HEK293 (cell line): Measurements from ENCODE around the gene SMIM1.

ENCODE experiments used
- CTCF ChIA-PET: fragments of 350-600 bp; formaldehyde crosslinking; extraction: SDS; loops from one replicate; lab custom pipeline; 2021; ENCODE audit warnings: antibody characterized with exemption; lab: Yijun Ruan, JAX
- POLR2A ChIA-PET: fragments of 300-600 bp; formaldehyde crosslinking; extraction: SDS; loops from one replicate; lab custom pipeline; 2020; ENCODE audit warnings: antibody characterized with exemption, inconsistent platforms; lab: Yijun Ruan, JAX
- H3K27ac ChIP-seq: fragments of 200-500 bp; sonication (Bioruptor generic); 2 replicates; pipeline ENCODE4 v1.5.1; 2014; ENCODE audit warnings: low read depth, low read length, control low read depth, inconsistent platforms; ENCODE audit errors: extremely low read depth
- H3K36me3 ChIP-seq, 2 experiments: fragments of 200-500 bp in 1 of 2; sonication (Bioruptor generic) in 1 of 2; 1 replicate in 1 of 2; 2 replicates in 1 of 2; pipeline ENCODE4 v1.5.1; 2014 to 2017; ENCODE audit warnings: inconsistent platforms in 2 of 2, low read length in 2 of 2; ENCODE audit not compliant: control insufficient read depth in 2 of 2, insufficient read depth in 1 of 2
- H3K4me1 ChIP-seq: fragments of 200-500 bp; sonication (Bioruptor generic); 2 replicates; pipeline ENCODE4 v1.5.1; 2014; ENCODE audit warnings: mild to moderate bottlenecking, low read length, inconsistent platforms; ENCODE audit not compliant: control insufficient read depth, insufficient read depth
- H3K4me3 ChIP-seq: 2 replicates; pipeline ENCODE4 v1.5.1; 2011; ENCODE audit warnings: low read depth, mild to moderate bottlenecking, control low read depth, low read length, moderate library complexity
- H3K9me3 ChIP-seq: fragments of 200-500 bp; sonication (Bioruptor generic); 2 replicates; pipeline ENCODE4 v1.5.1; 2014; ENCODE audit warnings: low read depth, low read length, inconsistent platforms; ENCODE audit not compliant: control insufficient read depth, insufficient read depth
- BCL11B ChIP-seq: fragments of 450-650 bp; formaldehyde crosslinking; IDR thresholded peaks from 2 replicates; pipeline ENCODE4 v1.5.1; 2016; ENCODE audit warnings: low read depth, missing biosample characterization, missing genetic modification characterization
- FEZF1 ChIP-seq: fragments of 450-650 bp; formaldehyde crosslinking; IDR thresholded peaks from 2 replicates; pipeline ENCODE4 v1.5.1; 2016; ENCODE audit warnings: missing biosample characterization, missing genetic modification characterization
- GLI2 ChIP-seq: fragments of 450-650 bp; formaldehyde crosslinking; IDR thresholded peaks from 2 replicates; pipeline ENCODE4; 2017; ENCODE audit warnings: missing biosample characterization, missing genetic modification characterization, low read depth, borderline replicate concordance
- GLIS2 ChIP-seq: fragments of 450-650 bp; formaldehyde crosslinking; IDR thresholded peaks from 2 replicates; pipeline ENCODE4 v1.5.1; 2016; ENCODE audit warnings: missing biosample characterization, missing genetic modification characterization
- KLF10 ChIP-seq: fragments of 450-650 bp; IDR thresholded peaks from 2 replicates; pipeline ENCODE4 v1.5.1; 2018; ENCODE audit warnings: missing biosample characterization, mild to moderate bottlenecking, missing genetic modification characterization
- KLF7 ChIP-seq: fragments of 450-650 bp; formaldehyde crosslinking; IDR thresholded peaks from 2 replicates; pipeline ENCODE4 v1.5.1; 2016; ENCODE audit warnings: missing biosample characterization, missing genetic modification characterization, borderline replicate concordance
- TRIM28 ChIP-seq: IDR thresholded peaks from 2 replicates; pipeline ENCODE4 v1.6.1; 2011; ENCODE audit warnings: low read length, control low read depth, borderline replicate concordance
- ZBTB20 ChIP-seq: fragments of 450-650 bp; formaldehyde crosslinking; IDR thresholded peaks from 2 replicates; pipeline ENCODE4 v1.5.1; 2016; ENCODE audit warnings: missing biosample characterization, missing genetic modification characterization
- ZEB2 ChIP-seq: fragments of 450-650 bp; formaldehyde crosslinking; IDR thresholded peaks from 2 replicates; pipeline ENCODE4 v1.5.1; 2016; ENCODE audit warnings: missing biosample characterization, missing genetic modification characterization
- ZFHX2 ChIP-seq: fragments of 450-650 bp; formaldehyde crosslinking; conservative IDR thresholded peaks from 2 replicates; pipeline ENCODE4 v1.5.1; 2016; ENCODE audit warnings: missing biosample characterization, missing genetic modification characterization
- ZNF132 ChIP-seq: fragments of 450-650 bp; formaldehyde crosslinking; IDR thresholded peaks from 2 replicates; pipeline ENCODE4 v1.5.1; 2017; ENCODE audit warnings: missing biosample characterization, missing genetic modification characterization, borderline replicate concordance
- ZNF335 ChIP-seq: fragments of 450-650 bp; formaldehyde crosslinking; conservative IDR thresholded peaks from 2 replicates; pipeline ENCODE4 v1.5.1; 2016; ENCODE audit warnings: missing biosample characterization, missing genetic modification characterization
- ZNF423 ChIP-seq: fragments of 450-650 bp; formaldehyde crosslinking; IDR thresholded peaks from 2 replicates; pipeline ENCODE4 v1.5.1; 2016; ENCODE audit warnings: missing biosample characterization, missing genetic modification characterization
- ZNF433 ChIP-seq: fragments of 450-650 bp; formaldehyde crosslinking; IDR thresholded peaks from 2 replicates; pipeline ENCODE4 v1.5.1; 2016; ENCODE audit warnings: missing biosample characterization, missing genetic modification characterization, low read depth
- ZNF549 ChIP-seq: fragments of 450-650 bp; IDR thresholded peaks from 2 replicates; pipeline ENCODE4 v1.5.1; 2018; ENCODE audit warnings: missing biosample characterization, missing genetic modification characterization, mild to moderate bottlenecking, inconsistent platforms, moderate library complexity
- ZNF768 ChIP-seq: fragments of 450-650 bp; formaldehyde crosslinking; IDR thresholded peaks from 2 replicates; pipeline ENCODE4 v1.5.1; 2018; ENCODE audit warnings: missing biosample characterization, mild to moderate bottlenecking, missing genetic modification characterization
- ZNF830 ChIP-seq: fragments of 450-650 bp; IDR thresholded peaks from 2 replicates; pipeline ENCODE4 v1.5.0; 2018; ENCODE audit warnings: missing biosample characterization, missing genetic modification characterization, low read depth, mild to moderate bottlenecking, moderate library complexity
- TF ChIP-seq, protein P1 (sequence below): fragments of 450-650 bp; formaldehyde crosslinking; IDR thresholded peaks from 2 replicates; pipeline ENCODE4 v1.5.1; 2016; ENCODE audit warnings: missing biosample characterization, missing genetic modification characterization
- TF ChIP-seq, protein P2 (sequence below): fragments of 450-650 bp; formaldehyde crosslinking; IDR thresholded peaks from 2 replicates; pipeline ENCODE4 v1.5.1; 2016; ENCODE audit warnings: missing biosample characterization, missing genetic modification characterization
- TF ChIP-seq, protein P3 (sequence below): fragments of 450-650 bp; formaldehyde crosslinking; IDR thresholded peaks from 2 replicates; pipeline ENCODE4 v1.5.1; 2016; ENCODE audit warnings: missing biosample characterization, missing genetic modification characterization
- TF ChIP-seq, protein P4 (sequence below): fragments of 450-650 bp; formaldehyde crosslinking; IDR thresholded peaks from 2 replicates; pipeline ENCODE4 v1.5.1; 2016; ENCODE audit warnings: missing biosample characterization, missing genetic modification characterization
- TF ChIP-seq, protein P5 (sequence below): fragments of 450-650 bp; formaldehyde crosslinking; optimal IDR thresholded peaks from 2 replicates; pipeline ENCODE3; 2016; ENCODE audit warnings: missing biosample characterization, mild to moderate bottlenecking, missing genetic modification characterization

Gene SMIM1

DNA sequence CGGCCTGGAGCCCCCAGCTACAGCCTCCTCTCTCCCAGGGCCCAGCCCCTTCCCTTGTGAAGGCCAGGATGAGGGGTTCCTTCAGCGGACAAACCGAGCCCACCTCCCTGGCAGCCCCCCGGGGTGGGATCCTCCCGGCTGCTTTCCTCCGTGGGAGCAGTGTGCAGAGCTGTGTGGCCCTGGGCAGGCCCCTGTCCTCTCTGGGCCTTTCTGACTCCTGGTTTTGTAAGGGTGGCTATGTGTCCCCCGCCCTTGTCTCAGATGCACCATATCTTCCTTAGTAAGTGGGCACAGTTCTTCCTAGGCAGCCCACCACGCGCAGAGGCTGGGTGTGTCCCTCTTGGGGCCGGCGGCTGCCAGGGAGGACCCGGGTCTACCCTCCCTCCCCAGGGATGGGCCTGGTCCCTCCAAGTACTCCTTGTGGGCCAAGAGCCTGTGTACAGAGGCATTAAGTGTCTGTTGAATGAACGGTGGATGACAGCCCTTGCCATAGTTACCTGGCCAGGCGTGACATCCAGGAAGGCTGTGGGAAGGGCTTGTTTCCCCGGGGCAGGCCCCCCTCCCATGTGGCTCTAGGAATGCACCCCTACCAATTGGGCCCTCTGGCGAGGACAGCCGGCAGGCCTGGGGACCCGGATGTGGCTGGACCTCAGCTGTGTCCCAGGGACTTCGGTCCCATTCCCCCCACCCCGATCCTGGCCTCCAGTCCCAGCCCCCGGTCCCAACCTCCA lies 3.8 kb downstream of the SMIM1 start:
- TF ChIP-seq ZNF335 (tag by site-specific recombination) (0 out of 2 replicates have a peak, but pooled peaks have one; percentile 12), ZEB2 (no peak), ZNF132 (tag by site-specific recombination) (no peak), GLI2 (no peak), KLF7 (tag by site-specific recombination) (0 out of 2 replicates have a peak, but pooled peaks have one; percentile 3), ZBTB20 (0 out of 2 replicates have a peak, but pooled peaks have one; percentile 4), ZNF549 (tag by site-specific recombination) (no peak), ZNF768 (peak; percentile 85; the same call in 1 of the 2 replicates), KLF10 (tag by site-specific recombination) (no peak), FEZF1 (tag by site-specific recombination) (no peak)
- TF ChIP-seq, protein P1, sequence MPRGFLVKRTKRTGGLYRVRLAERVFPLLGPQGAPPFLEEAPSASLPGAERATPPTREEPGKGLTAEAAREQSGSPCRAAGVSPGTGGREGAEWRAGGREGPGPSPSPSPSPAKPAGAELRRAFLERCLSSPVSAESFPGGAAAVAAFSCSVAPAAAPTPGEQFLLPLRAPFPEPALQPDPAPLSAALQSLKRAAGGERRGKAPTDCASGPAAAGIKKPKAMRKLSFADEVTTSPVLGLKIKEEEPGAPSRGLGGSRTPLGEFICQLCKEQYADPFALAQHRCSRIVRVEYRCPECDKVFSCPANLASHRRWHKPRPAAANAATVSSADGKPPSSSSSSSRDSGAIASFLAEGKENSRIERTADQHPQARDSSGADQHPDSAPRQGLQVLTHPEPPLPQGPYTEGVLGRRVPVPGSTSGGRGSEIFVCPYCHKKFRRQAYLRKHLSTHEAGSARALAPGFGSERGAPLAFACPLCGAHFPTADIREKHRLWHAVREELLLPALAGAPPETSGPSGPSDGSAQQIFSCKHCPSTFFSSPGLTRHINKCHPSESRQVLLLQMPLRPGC (tag by site-specific recombination): no peak
- peaks cover 1 to 36% of the 10 kb centered on the region in 2 experiments for H3K36me3 ChIP-seq
- no peaks in the 10 kb centered on the region for H3K9me3 ChIP-seq
- no peaks in the 10 kb centered on the region for H3K4me1 ChIP-seq
- ChIA-PET CTCF (interaction anchor here (0.6 to 2.0 kb wide), 7 partner anchors 9 to 353 kb away, joined by 3 to 10 read pairs (median 3); no protein-coding TSS in a partner anchor), POLR2A (interaction anchor here (1.0 to 2.0 kb wide), 4 partner anchors 15 to 20 kb away, joined by 3 to 7 read pairs (median 4); partner anchors contain the start of gene LRRC47)
- no peak overlapping the region for H3K27ac ChIP-seq
- H3K4me3 ChIP-seq: no peak overlapping the region

DNA sequence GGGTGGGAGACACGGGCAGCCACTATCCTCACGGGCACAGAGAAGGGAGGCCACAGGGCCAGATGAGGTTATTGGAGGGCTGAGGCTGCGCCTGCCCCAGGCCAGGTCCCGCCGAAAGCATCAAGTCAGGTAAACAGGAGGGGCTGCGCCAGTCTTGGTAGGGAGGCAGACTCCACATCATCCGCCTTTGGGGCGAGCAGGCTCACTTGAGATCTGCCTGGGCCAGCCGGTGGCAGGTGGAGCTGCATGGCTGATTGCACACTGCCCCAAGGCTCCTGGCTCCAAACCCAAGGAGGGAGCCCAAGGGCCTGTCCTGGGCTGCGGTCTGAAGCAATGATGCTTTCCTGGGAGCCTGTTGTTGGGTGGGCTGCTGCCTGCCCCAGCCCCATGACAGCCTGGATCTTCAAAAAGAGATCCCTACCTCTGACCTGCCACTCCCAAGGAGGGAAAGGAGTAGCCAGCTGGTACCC lies 4.6 kb downstream of the SMIM1 start:
- CTCF ChIA-PET: no interaction called here
- no peaks in the 10 kb centered on the region for H3K9me3 ChIP-seq
- TF ChIP-seq, protein P2, sequence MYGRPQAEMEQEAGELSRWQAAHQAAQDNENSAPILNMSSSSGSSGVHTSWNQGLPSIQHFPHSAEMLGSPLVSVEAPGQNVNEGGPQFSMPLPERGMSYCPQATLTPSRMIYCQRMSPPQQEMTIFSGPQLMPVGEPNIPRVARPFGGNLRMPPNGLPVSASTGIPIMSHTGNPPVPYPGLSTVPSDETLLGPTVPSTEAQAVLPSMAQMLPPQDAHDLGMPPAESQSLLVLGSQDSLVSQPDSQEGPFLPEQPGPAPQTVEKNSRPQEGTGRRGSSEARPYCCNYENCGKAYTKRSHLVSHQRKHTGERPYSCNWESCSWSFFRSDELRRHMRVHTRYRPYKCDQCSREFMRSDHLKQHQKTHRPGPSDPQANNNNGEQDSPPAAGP (tag by site-specific recombination): 0 out of 2 replicates have a peak, but pooled peaks have one; percentile 15
- TF ChIP-seq, protein P3, sequence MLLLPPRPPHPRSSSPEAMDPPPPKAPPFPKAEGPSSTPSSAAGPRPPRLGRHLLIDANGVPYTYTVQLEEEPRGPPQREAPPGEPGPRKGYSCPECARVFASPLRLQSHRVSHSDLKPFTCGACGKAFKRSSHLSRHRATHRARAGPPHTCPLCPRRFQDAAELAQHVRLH (tag by site-specific recombination): no peak
- no peak overlapping the region for H3K27ac ChIP-seq
- no peaks in the 10 kb centered on the region for H3K4me1 ChIP-seq
- H3K4me3 ChIP-seq: no peak overlapping the region
- H3K36me3 ChIP-seq: peaks cover 8 to 43% of the 10 kb centered on the region in 2 experiments
- POLR2A ChIA-PET: interaction anchor here (1.0 kb wide), 1 partner anchor 19 kb away, joined by 3 read pairs; the partner anchor contains the start of gene LRRC47

DNA sequence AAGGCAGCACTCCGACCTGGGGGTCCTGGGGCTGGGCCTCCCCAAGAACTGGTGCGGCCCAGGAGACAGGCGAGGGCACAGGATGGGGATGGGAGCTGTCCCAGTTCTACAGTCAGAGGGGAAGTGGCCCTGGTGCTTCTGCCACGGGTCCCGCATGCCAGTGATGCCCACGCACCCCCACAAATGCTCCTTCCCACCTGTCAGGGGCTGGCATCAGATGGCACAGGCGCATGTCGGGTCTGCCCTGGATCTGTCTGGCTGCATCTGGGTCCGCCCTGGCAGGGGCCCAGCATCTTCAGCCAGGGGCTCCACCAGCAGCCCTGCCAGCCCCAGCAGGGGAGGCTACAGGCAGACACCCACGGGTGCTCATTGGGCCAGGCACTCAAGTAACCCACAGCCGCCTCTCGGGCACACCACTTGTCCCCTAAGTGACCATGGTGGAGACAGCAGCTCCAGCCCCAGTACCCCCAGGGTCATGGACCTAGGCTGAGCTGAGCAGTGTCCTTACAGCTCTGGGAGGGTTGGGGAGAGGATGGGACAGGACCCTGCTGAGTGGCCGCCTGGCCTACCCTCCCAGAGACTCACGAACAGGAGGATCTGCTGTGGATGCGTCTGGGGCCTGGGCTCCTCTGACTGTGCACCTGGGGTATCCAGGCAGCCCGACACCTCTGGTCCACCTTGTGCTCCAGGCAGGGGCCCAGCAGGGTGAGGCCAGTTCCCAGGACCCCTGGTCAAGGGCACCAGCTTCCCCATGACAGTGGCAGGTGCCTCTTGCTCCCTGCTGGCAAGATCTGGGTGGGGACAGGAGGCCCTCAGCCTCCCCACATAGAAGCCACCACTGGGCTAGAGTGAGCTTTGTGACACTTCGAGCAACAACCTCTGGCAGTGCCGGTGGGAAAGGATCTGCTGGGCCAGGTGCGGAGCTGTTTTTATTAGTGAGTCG lies 5.4 kb downstream of the SMIM1 start:
- Histone ChIP-seq H3K27ac (no peak overlapping the region), H3K4me1 (no peaks in the 10 kb centered on the region), H3K36me3 (peaks cover 13 to 51% of the 10 kb centered on the region in 2 experiments), H3K4me3 (no peak overlapping the region), H3K9me3 (no peaks in the 10 kb centered on the region)
- CTCF ChIA-PET: no interaction called here
- POLR2A ChIA-PET: interaction anchor here (1.0 to 1.4 kb wide), 2 partner anchors 18 kb away, joined by 3 read pairs; partner anchors contain the start of gene LRRC47
- TF ChIP-seq KLF10 (tag by site-specific recombination) (no peak), GLIS2 (tag by site-specific recombination) (0 out of 2 replicates have a peak, but pooled peaks have one; percentile 14), BCL11B (tag by site-specific recombination) (no peak), ZNF423 (tag by site-specific recombination) (peak; percentile 34; the same call in 1 of the 2 replicates), ZNF830 (tag by site-specific recombination) (no peak), ZFHX2 (tag by site-specific recombination) (0 out of 2 replicates have a peak, but pooled peaks have one; percentile 17), TRIM28 (no peak), ZNF433 (tag by site-specific recombination) (no peak)
- TF ChIP-seq, protein P4, sequence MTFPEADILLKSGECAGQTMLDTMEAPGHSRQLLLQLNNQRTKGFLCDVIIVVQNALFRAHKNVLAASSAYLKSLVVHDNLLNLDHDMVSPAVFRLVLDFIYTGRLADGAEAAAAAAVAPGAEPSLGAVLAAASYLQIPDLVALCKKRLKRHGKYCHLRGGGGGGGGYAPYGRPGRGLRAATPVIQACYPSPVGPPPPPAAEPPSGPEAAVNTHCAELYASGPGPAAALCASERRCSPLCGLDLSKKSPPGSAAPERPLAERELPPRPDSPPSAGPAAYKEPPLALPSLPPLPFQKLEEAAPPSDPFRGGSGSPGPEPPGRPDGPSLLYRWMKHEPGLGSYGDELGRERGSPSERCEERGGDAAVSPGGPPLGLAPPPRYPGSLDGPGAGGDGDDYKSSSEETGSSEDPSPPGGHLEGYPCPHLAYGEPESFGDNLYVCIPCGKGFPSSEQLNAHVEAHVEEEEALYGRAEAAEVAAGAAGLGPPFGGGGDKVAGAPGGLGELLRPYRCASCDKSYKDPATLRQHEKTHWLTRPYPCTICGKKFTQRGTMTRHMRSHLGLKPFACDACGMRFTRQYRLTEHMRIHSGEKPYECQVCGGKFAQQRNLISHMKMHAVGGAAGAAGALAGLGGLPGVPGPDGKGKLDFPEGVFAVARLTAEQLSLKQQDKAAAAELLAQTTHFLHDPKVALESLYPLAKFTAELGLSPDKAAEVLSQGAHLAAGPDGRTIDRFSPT (tag by site-specific recombination): peak; percentile 58
- TF ChIP-seq, protein P5, sequence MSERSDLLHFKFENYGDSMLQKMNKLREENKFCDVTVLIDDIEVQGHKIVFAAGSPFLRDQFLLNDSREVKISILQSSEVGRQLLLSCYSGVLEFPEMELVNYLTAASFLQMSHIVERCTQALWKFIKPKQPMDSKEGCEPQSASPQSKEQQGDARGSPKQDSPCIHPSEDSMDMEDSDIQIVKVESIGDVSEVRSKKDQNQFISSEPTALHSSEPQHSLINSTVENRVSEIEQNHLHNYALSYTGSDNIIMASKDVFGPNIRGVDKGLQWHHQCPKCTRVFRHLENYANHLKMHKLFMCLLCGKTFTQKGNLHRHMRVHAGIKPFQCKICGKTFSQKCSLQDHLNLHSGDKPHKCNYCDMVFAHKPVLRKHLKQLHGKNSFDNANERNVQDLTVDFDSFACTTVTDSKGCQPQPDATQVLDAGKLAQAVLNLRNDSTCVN: no peak
